T-helper 1 cell treated with Interleukin-12 subunit alpha and Interleukin-12 subunit beta and Interleukin-4 antibody, amounts not matched to agents 30 μg/mL and 1 μg/mL, for 36 hours (primary cell): ENCODE results near the gene SPRED3.

Experiments used
- H3K27ac Mint-ChIP-seq: one replicate; pipeline ENCODE4 v1.8.0; 2021; ENCODE audit warnings: mild to moderate bottlenecking, mixed read lengths
- H3K27me3 Mint-ChIP-seq: one replicate; pipeline ENCODE4 v1.8.0; 2021; ENCODE audit warnings: low read depth, mixed read lengths
- H3K36me3 Mint-ChIP-seq: one replicate; pipeline ENCODE4 v1.8.0; 2021; ENCODE audit warnings: low read depth, mixed read lengths
- H3K4me1 Mint-ChIP-seq: one replicate; pipeline ENCODE4 v1.8.0; 2021; ENCODE audit warnings: low read depth, mixed read lengths
- H3K4me3 Mint-ChIP-seq: one replicate; pipeline ENCODE4 v1.8.0; 2021; ENCODE audit warnings: mild to moderate bottlenecking, moderate library complexity, mixed read lengths
- H3K9me3 Mint-ChIP-seq: one replicate; pipeline ENCODE4 v1.8.0; 2021; ENCODE audit warnings: mixed read lengths

SPRED3 gene

GRCh38 chr19:38383184-38383583 is 5.3 kb upstream of the SPRED3 start:
- H3K9me3 Mint-ChIP-seq, result no peaks in the 10 kb centered on the region
- H3K27me3 Mint-ChIP-seq, result peaks cover 3% of the 10 kb centered on the region
- peaks cover 8% of the 10 kb centered on the region for H3K4me1 Mint-ChIP-seq
- peaks cover 40% of the 10 kb centered on the region for H3K36me3 Mint-ChIP-seq
- no peak overlapping the region for H3K4me3 Mint-ChIP-seq
- H3K27ac Mint-ChIP-seq, result no peak overlapping the region

GRCh38 chr19:38383743-38384142 is 4.8 kb upstream of the SPRED3 start:
- H3K9me3 Mint-ChIP-seq, result no peaks in the 10 kb centered on the region
- peaks cover 4% of the 10 kb centered on the region for H3K27me3 Mint-ChIP-seq
- no peak overlapping the region for H3K27ac Mint-ChIP-seq
- peaks cover 10% of the 10 kb centered on the region for H3K4me1 Mint-ChIP-seq
- H3K36me3 Mint-ChIP-seq, result peaks cover 40% of the 10 kb centered on the region
- no peak overlapping the region for H3K4me3 Mint-ChIP-seq

GRCh38 chr19:38384209-38385027 is 4.1 kb upstream of the SPRED3 start:
- Mint-ChIP-seq H3K4me1 (peaks cover 10% of the 10 kb centered on the region), H3K4me3 (no peak overlapping the region), H3K36me3 (peaks cover 36% of the 10 kb centered on the region), H3K9me3 (no peaks in the 10 kb centered on the region), H3K27ac (no peak overlapping the region), H3K27me3 (peaks cover 6% of the 10 kb centered on the region)

GRCh38 chr19:38385057-38385803 is 3.3 kb upstream of the SPRED3 start:
- H3K4me3 Mint-ChIP-seq, result no peak overlapping the region
- peaks cover 14% of the 10 kb centered on the region for H3K27me3 Mint-ChIP-seq
- H3K9me3 Mint-ChIP-seq, result no peaks in the 10 kb centered on the region
- H3K36me3 Mint-ChIP-seq, result peaks cover 29% of the 10 kb centered on the region
- H3K4me1 Mint-ChIP-seq, result peaks cover 12% of the 10 kb centered on the region
- no peak overlapping the region for H3K27ac Mint-ChIP-seq

- H3K27me3 Mint-ChIP-seq, result peaks cover 17% of the 10 kb centered on the region
- no peaks in the 10 kb centered on the region for H3K9me3 Mint-ChIP-seq
- no peak overlapping the region for H3K4me3 Mint-ChIP-seq
- H3K27ac Mint-ChIP-seq, result no peak overlapping the region
- H3K4me1 Mint-ChIP-seq, result peaks cover 12% of the 10 kb centered on the region
- peaks cover 26% of the 10 kb centered on the region for H3K36me3 Mint-ChIP-seq
These were observed 2.7 kb upstream of the SPRED3 start for GRCh38 chr19:38385804-38386257.

- Mint-ChIP-seq H3K4me3 (no peak overlapping the region), H3K36me3 (peaks cover 22% of the 10 kb centered on the region), H3K9me3 (no peaks in the 10 kb centered on the region), H3K27ac (no peak overlapping the region), H3K27me3 (peaks cover 23% of the 10 kb centered on the region), H3K4me1 (peaks cover 12% of the 10 kb centered on the region)
These were observed 2.1 kb upstream of the SPRED3 start for GRCh38 chr19:38386300-38386970.

GRCh38 chr19:38386971-38387549 is 1.4 kb upstream of the SPRED3 start:
- Mint-ChIP-seq H3K27me3 (peaks cover 25% of the 10 kb centered on the region), H3K4me3 (peak overlapping the region; percentile 92), H3K36me3 (peaks cover 17% of the 10 kb centered on the region), H3K9me3 (no peaks in the 10 kb centered on the region), H3K27ac (peak overlapping the region; percentile 71), H3K4me1 (peaks cover 12% of the 10 kb centered on the region)

GRCh38 chr19:38387550-38388348 is 748 bp upstream of the SPRED3 start, which contains the start of gene GGN:
Gene GGN, minus strand, starts transcription at chr19:38388034. Its CDS starts 773 bp downstream, at chr19:38387261.
- Mint-ChIP-seq H3K4me3 (peak within 1 kb of the TSS; percentile 92), H3K9me3 (no peaks in the 10 kb centered on the region), H3K36me3 (peaks cover 19% of the 10 kb centered on the region), H3K27ac (peak within 1 kb of the TSS; percentile 87), H3K27me3 (peaks cover 27% of the 10 kb centered on the region), H3K4me1 (peaks cover 13% of the 10 kb centered on the region)

GRCh38 chr19:38389101-38389925 is 816 bp downstream of the SPRED3 start:
- H3K4me1 Mint-ChIP-seq, result peaks cover 18% of the 10 kb centered on the region
- peak overlapping the region; percentile 41 for H3K27ac Mint-ChIP-seq
- peaks cover 37% of the 10 kb centered on the region for H3K27me3 Mint-ChIP-seq
- H3K4me3 Mint-ChIP-seq, result peak overlapping the region; percentile 54
- peaks cover 13% of the 10 kb centered on the region for H3K36me3 Mint-ChIP-seq
- H3K9me3 Mint-ChIP-seq, result no peaks in the 10 kb centered on the region

- Mint-ChIP-seq H3K4me3 (peak overlapping the region; percentile 30), H3K27ac (no peak overlapping the region), H3K9me3 (no peaks in the 10 kb centered on the region), H3K27me3 (peaks cover 37% of the 10 kb centered on the region), H3K4me1 (peaks cover 23% of the 10 kb centered on the region), H3K36me3 (peaks cover 11% of the 10 kb centered on the region)
These were observed 1.7 kb downstream of the SPRED3 start for GRCh38 chr19:38389957-38390924.

GRCh38 chr19:38391911-38392464 is 3.5 kb downstream of the SPRED3 start:
- H3K4me1 Mint-ChIP-seq, result peaks cover 29% of the 10 kb centered on the region
- no peaks in the 10 kb centered on the region for H3K9me3 Mint-ChIP-seq
- no peak overlapping the region for H3K4me3 Mint-ChIP-seq
- H3K36me3 Mint-ChIP-seq, result peaks cover 11% of the 10 kb centered on the region
- H3K27me3 Mint-ChIP-seq, result peaks cover 37% of the 10 kb centered on the region
- no peak overlapping the region for H3K27ac Mint-ChIP-seq
